Measurements from ENCODE around the gene HEXD.
"Not testable (repeated sequence)": the region's sequence is repeated elsewhere in the genome, so short reads cannot be mapped to it uniquely, and the experiment has no call there.

The HEXD gene

DNA sequence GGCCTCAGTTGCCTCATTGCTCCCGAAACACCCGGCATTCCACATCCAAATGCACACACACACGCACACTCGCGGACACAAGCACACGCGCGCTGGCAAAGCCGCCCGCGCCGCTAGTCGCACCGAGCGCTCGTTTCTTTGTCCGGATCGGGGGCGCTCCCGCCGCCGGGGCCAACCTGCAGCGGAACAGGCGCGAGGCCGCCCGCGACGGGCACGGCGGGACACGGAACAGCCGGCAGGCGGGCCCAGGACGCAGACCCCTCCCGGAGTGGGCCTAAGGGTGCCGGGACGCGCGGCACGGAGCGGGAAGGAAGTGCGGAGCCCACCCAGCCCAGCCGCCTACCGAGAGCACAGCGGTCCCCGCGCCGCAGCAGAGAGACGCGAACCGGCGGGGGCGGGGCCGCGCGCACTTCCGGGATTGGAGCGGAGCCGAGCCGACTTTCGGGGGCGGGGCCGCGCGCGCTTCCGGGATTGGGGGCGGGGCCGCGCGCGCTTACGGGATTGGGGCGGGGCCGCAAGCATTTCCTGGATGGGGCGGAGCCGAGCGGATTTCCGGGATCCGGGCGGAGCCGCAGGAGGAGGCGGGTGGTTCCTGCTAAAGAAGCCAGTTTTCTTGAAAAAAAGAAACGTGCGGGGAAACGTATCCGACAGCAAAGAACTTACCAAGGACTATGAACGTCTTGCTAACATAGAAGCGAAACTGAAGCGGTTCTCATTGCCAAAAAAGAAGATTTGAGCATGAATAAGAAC, 32.4 kb downstream of the HEXD start, which contains the start of gene CYBC1:
TSS of gene CYBC1 (minus strand) at position 396 of the 750 bp plus-strand sequence. CDS start 1,498 bp downstream, outside the sequence.
- peak; percentile 93 for DNase-seq (ENCODE audit: low spot score)
- in situ Hi-C loops (cut with MboI; ENCODE audit: low pct_unique_long_range_greater_than_20kb, low sequenced_read_pairs, unreplicated experiment): no loop called here
- TF ChIP-seq, protein P1, sequence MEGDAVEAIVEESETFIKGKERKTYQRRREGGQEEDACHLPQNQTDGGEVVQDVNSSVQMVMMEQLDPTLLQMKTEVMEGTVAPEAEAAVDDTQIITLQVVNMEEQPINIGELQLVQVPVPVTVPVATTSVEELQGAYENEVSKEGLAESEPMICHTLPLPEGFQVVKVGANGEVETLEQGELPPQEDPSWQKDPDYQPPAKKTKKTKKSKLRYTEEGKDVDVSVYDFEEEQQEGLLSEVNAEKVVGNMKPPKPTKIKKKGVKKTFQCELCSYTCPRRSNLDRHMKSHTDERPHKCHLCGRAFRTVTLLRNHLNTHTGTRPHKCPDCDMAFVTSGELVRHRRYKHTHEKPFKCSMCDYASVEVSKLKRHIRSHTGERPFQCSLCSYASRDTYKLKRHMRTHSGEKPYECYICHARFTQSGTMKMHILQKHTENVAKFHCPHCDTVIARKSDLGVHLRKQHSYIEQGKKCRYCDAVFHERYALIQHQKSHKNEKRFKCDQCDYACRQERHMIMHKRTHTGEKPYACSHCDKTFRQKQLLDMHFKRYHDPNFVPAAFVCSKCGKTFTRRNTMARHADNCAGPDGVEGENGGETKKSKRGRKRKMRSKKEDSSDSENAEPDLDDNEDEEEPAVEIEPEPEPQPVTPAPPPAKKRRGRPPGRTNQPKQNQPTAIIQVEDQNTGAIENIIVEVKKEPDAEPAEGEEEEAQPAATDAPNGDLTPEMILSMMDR (IDR thresholded peaks at IDR 0.05; ENCODE audit: extremely low read depth, insufficient read depth, missing control alignments): no peak

DNA sequence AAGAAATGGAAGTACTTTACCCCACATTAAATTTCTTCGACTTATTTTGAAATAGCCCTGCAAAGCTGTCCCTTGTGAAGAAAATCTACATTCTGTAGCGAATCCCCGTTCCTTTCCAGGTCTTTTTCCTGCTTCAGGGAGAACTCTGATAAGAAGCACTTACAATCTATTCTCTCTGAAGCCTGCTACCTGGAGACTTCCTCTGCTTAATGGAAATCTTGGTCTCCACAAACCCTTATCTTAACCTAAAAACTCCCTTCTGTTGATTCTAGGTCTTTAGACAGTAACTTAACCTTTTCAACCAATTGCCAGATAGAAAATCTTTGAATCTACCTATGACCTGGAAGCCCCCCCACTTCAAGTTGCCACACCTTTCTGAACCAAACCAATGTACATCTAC, 34.0 kb downstream of the HEXD start:
- in situ Hi-C loops (cut with MboI; ENCODE audit: low pct_unique_long_range_greater_than_20kb, low sequenced_read_pairs, unreplicated experiment): no loop called here
- no peak for DNase-seq (ENCODE audit: low spot score)
- TF ChIP-seq, protein P1 (IDR thresholded peaks at IDR 0.05; ENCODE audit: extremely low read depth, insufficient read depth, missing control alignments): no peak

DNA sequence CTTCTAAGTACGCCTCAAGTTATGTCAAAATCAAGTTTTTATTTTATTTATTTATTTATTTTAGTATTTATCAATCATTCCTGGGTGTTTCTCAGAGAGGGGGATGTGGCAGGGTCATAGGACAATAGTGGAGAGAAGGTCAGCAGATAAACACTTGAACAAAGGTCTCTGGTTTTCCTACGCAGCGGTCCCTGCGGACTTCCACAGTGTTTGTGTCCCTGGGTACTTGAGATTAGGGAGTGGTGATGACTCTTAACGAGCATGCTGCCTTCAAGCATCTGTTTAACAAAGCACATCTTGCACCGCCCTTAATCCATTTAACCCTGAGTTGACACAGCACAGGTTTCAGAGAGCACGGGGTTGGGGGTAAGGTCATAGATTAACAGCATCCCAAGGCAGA, 35.0 kb downstream of the HEXD start:
- not testable (repeated sequence) for DNase-seq (ENCODE audit: low spot score)

DNA sequence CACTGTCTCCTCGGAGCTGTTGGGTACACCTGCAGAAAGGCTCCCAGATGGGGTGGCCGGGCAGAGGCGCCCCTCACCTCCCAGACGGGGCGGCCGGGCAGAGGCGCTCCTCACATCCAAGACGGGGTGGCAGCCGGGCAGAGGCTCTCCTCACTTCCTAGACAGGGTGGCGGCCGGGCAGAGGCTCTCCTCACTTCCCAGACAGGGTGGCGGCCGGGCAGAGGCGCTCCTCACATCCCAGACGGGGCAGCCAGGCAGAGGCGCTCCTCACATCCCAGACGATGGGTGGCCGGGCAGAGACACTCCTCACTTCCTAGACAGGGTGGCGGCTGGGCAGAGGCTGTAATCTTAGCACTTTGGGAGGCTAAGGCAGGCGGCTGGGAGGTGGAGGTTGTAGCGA, 35.6 kb downstream of the HEXD start:
- in situ Hi-C loops (cut with MboI; ENCODE audit: low pct_unique_long_range_greater_than_20kb, low sequenced_read_pairs, unreplicated experiment): not testable (repeated sequence)

More for the DNA sequence above, 35.0 kb downstream of the HEXD start:
- in situ Hi-C loops (cut with MboI; ENCODE audit: low pct_unique_long_range_greater_than_20kb, low sequenced_read_pairs, unreplicated experiment): not testable (repeated sequence)

DNA sequence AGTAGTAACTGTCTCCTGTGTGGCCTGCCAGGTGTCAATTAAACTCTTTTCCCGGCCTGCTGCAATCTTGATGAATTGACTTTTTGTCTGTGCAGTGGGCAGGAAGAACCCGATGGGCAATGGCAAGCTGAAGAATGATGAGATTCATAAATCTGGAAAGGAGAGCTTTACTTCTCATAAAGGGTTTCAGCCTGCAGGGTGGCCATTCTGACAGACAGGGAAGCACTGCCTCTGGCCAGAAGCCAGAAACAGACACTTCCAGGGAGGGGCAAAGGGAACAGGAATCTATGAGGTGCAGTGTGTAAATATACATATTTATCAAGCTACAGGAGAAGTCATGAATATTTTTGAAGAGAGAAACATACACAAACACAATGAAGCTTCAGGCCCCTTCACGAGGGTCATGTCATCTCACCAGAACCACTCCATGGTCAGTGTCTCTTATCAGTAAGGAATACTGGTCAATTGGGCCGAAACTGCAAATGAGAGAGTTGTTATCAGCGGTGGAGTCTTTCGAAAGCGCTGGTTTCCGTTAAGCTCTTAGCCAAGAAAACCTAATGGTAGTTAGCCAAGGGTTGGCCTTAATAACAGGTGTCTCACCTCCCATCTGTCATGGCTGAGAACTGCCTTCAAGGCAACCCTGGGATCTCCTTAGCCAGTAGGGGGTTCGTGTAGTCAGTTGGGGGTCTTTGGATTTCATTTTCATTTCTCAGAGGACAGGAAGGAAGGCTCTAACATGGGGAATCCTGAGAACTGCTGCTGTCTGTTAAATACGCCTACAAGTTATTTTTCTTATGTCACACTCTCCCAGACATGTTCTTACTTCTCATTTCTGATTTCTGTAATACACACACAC, 39.2 kb downstream of the HEXD start:
- in situ Hi-C loops (cut with MboI; ENCODE audit: low pct_unique_long_range_greater_than_20kb, low sequenced_read_pairs, unreplicated experiment): no loop called here
- DNase-seq (ENCODE audit: low spot score): peak; percentile 39
- TF ChIP-seq, protein P1 (IDR thresholded peaks at IDR 0.05; ENCODE audit: extremely low read depth, insufficient read depth, missing control alignments): no peak

More for the DNA sequence above, 35.6 kb downstream of the HEXD start:
- DNase-seq (ENCODE audit: low spot score): not testable (repeated sequence)

DNA sequence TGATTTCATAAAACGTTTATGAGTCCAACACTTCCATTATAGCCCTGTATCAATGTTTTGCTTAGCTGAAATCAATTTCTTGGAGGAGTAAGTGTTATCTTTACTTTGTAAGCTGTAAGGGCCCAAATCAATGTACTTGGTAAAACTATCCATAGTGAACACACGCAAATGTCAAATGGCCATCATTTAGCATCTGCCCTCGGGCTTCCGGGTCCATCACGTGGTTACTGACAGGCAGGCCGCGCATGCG, 39.7 kb downstream of the HEXD start:
- TF ChIP-seq, protein P1 (IDR thresholded peaks at IDR 0.05; ENCODE audit: extremely low read depth, insufficient read depth, missing control alignments): no peak
- DNase-seq (ENCODE audit: low spot score): peak; percentile 96
- in situ Hi-C loops (cut with MboI; ENCODE audit: low pct_unique_long_range_greater_than_20kb, low sequenced_read_pairs, unreplicated experiment): no loop called here

DNA sequence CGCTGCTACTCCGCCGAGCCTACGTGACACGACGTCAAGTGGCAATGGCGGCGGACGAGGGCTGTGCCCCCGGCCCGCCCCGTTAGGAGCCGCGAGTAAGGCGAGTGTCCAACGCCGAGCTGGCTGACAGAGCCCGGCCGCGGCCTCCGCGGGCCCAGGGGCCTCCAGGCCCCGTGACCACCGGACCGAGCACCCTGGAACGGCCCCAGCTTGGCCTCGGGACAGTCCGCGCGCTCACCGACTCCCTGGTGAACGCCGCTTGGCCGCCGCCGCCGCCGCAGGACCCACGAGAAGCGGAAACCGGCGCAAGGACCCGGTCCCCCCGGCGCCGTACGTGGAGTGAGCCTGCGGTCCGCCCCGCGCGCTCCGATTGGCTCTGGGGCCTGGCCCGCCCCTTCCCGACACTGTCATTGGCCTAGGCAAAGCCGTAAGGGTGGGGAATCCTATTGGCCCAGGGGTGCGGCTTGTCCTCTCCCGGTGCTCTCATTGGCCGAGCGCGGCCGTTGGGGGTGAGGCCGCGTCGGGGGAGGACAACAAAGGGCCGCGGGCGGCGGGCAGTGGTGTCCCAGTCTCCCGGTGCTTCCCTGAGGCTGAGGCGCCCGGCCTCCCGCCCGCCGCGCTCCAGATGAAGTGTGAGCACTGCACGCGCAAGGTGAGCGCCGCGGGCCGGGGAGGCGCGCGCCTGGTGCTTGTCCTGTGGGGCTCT, 40.2 kb downstream of the HEXD start, which contains the start of gene NARF:
TSS of gene NARF (plus strand) at position 563 of the 706 bp plus-strand sequence. CDS start at position 626, 63 bp downstream.
- peak; percentile 99 for DNase-seq (ENCODE audit: low spot score)
- in situ Hi-C loops (cut with MboI; ENCODE audit: low pct_unique_long_range_greater_than_20kb, low sequenced_read_pairs, unreplicated experiment): no loop called here
- TF ChIP-seq, protein P1 (IDR thresholded peaks at IDR 0.05; ENCODE audit: extremely low read depth, insufficient read depth, missing control alignments): no peak

All from GM13977 (cell line).